GM03348 (cell line): ENCODE results near the gene OR7G2.
A peak's percentile ranks its signal among the peaks of the same experiment; 100 is the strongest.

ENCODE experiments used
- DNase-seq: peaks from one replicate; pipeline ENCODE4 v3.0.0; 2012; ENCODE audit warnings: low spot score

The OR7G2 gene

DNA sequence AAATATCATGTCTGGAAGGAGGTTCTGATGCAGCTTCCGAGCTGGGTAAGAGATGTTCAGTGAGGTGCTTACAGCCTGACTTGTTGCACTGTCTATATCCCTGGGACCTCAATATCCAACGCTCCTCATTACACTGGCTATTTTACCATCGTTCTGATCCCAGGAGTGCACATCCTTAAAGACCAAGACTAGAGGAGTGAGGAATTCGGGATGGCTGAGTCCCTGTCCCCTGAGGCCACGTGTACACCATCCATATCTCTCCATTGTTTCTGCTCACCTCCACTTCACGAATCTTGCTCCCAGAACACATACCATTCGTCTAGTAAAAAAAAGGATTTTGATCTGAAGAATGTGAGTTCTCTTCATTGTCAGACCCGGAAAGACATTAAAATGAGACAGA, at the start of gene OR7G2:
OR7G2 (minus strand) TSS at position 101 of the 400 bp plus-strand sequence. CDS start 4,232 bp downstream, outside the sequence.
- no peak for DNase-seq

DNA sequence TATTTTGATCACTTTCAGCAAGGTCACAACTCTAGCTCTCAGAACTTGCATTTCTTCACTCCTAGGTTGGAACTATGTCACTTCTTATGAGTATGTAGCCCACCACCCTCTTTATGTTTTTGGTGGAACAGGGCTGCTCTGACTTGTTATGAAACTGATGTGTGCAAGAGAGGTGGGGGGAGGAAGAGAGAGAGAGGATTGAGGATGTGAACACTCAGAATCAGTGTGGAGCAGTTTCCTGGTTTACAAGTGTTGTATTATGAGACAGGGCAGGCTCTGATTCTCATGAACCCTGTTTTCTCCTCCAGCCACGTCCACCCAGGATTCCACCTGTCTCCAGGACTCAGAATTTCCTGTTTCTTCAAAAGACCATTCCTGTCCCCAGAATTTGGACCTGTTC, 49.0 kb upstream of the OR7G2 start:
- no peak for DNase-seq

DNA sequence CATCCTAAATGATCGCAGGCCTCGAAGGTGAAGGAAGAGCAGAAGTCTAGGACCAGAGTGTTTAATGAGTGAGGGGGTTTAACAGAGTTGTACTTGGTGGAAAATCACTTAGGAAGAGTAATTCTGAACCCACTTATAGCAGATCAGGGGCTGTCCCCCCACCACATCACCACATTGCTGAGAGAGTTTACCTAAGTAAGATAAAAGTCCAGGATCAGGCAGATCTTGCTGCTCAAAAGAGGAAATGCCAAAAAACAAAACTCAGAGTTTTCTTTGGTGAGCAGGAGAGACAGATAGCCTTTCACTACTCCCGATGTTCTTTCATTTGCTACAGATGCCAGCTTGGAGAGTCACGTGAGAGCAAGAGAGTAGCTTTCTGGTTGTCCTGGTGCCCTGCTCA, 48.3 kb upstream of the OR7G2 start:
- no peak for DNase-seq

GRCh38 chr19:9151367-9151766, 44.1 kb upstream of the OR7G2 start:
- no peak for DNase-seq

GRCh38 chr19:9150650-9151049, 43.4 kb upstream of the OR7G2 start:
- no peak for DNase-seq

- DNase-seq, result no peak
Measured at GRCh38 chr19:9149997-9150396, 42.7 kb upstream of the OR7G2 start.

- no peak for DNase-seq
Measured at GRCh38 chr19:9148697-9149096, 41.4 kb upstream of the OR7G2 start.

GRCh38 chr19:9146882-9147281, 39.6 kb upstream of the OR7G2 start:
- DNase-seq, result no peak

- no peak for DNase-seq
Measured at GRCh38 chr19:9144920-9145319, 37.6 kb upstream of the OR7G2 start.

- peak; percentile 91 for DNase-seq
Measured at GRCh38 chr19:9140159-9140874, 33.0 kb upstream of the OR7G2 start, which contains the start of gene ZNF317. TSS of gene ZNF317 (plus strand) at chr19:9140397. CDS start at chr19:9156017, 15,620 bp downstream.

DNA sequence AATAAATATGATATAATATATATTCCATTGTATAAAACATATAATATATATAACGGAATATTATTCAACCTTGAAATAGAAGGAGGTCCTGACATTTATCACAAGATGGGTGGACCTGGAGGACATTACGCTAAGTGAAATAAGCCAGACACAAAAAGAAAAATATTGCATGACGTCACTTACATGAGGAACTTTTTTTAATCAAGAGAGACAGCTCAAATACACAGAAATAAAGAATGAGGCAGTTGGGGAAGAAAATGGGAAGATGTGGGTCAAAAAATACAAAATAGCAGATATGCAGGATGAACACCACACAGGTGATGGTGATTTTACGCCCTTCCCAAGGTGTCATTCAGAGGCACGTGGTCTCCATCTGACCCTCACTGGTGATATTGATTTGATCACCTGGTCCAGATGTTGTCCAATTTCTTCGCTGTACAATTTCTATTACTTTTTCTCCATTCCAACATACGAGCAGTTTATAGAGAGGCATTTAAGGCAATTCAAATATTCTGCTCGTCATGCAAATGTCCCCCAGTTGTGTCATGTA, 32.4 kb upstream of the OR7G2 start:
- DNase-seq, result no peak

DNA sequence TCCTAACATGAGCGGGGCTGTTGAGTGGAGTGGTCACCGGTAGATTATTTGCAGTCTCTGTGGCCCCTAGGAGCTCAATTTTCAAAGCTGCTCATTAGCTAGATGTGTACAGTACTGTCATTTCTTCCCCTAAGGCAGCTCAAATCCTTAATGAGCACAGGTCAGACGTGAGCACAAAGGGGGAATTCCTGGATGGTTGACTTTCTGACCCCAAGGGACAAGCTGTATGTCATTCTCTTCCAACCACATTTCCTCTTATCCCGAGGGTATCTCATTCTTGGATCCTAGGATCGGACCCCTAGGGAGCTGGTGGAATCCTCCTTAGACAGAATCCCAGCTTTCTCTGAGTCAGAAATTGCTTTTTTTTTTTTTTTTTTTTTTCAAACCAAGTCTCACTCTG, 25.1 kb upstream of the OR7G2 start:
- DNase-seq, result no peak

DNA sequence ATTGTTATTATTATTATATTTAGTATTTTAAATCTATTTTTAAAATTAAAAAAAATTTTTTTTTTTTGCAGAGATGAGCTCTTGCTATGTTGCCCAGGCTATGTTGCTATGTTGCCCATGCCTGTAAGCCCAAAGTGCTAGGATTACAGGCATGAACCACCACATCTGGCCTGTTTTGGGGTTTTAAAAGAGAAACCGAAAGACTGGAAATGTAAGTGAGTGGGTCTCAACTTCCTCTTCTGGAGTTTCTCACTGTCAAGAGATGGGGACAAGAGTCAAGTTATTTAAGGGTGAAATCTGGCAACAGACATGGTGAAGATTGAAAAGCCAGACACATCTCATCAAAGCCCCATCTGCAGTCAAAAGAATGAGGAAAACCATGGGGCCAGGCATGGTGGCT, 23.7 kb upstream of the OR7G2 start:
- no peak for DNase-seq

GRCh38 chr19:9128171-9128570, 20.9 kb upstream of the OR7G2 start:
- no peak for DNase-seq

DNA sequence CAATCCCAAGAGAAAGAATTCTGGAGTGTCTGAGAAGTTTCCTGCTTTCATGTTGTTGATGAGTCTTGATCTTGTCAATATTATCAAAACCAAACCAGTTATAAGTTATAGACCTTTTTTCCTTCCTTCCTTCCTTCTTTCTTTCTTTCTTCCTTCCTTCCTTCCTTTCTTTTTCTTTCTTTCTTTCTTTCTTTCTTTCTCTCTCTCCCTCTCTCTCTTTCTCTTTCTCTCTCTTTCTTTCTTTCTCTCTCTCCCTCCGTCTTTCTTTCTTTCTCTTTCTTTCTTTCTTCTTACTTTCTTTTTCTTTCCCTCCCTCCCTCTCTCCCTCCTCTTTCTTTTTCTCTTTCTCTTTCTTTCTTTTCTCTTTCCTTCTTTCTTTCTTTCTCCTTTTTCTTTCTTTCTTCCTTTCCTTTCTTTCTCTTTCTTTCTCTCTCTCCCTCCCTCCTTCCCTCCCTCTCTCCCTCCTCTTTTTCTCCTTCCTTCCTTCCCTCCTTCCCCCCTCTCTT, 19.7 kb upstream of the OR7G2 start, which contains the start of gene OR7G3:
OR7G3 (minus strand) TSS at position 51 of the 506 bp plus-strand sequence; CDS start at position 51, 0 bp downstream.
- DNase-seq, result no peak

DNA sequence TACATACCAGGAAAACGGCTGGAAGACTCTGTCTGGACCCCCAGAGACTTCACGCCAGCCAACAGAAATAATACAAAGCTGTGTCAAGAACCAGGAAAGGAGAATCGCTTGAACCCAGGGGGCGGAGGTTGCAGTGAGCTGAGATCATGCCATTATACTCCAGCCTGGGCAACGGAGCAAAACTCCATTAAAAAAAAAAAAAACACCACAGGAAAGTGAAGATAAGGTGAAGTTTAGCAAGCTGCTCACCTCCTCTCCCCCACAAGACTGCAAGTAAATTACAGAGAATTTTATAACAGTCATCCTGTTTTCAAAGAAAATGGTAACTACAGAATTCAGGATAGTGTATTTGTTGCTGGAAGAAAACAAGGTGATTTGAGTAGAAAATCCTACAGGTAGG, 9.3 kb upstream of the OR7G2 start:
- DNase-seq, result no peak

DNA sequence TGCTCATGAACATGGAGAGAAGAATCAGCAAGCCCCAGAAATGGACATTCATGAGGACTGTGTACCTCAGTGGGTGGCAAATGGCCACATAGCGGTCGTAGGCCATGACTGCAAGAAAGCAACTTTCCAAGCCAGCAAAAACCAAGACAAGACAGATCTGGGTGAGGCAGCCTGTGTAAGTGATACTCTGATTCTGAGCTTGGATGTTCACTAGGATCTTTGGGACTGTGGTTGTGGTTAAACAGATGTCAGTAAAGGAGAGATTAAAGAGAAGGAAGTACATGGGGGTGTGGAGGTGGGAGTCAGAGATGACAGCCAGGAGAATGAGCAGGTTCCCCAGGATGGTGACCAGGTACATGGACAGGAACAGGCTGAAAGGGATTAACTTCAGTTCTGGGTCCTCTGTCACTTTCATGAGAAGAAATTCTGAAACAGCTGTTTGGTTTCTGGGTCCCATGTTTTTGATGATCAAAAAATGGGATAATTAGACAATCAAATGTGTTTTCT, 8.1 kb upstream of the OR7G2 start, which contains the start of gene OR7G1:
OR7G1 (minus strand) TSS at position 457 of the 507 bp plus-strand sequence; CDS start at position 457, 0 bp downstream.
- no peak for DNase-seq

- DNase-seq, result no peak
Measured at GRCh38 chr19:9109959-9110358, 2.7 kb upstream of the OR7G2 start.

- DNase-seq, result no peak
Measured at GRCh38 chr19:9086761-9087160, 20.5 kb downstream of the OR7G2 start, which contains the start of gene OR1M1. TSS of gene OR1M1 (plus strand) at chr19:9087061. CDS start at chr19:9093245, 6,184 bp downstream.

DNA sequence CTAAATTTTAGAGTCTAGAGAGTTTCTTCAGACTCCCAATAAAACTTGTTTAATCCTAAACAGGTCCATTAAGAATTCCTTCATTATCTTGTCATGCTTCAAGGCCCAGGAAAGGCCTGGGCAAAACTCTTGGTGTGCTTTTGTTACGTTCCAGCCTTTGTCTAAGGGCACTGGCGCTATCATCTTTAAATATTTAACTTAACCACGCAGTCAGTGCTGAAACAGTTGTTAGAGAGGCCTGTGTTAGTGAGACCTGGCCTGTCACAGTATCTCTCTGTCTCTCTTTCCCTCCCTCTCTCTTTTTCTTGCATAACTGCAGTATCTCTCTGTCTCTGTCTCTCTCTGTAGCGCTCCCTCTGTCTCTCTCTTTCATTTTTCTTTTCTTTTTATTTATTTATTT, 28.6 kb downstream of the OR7G2 start:
- no peak for DNase-seq

GRCh38 chr19:9076901-9077300, 30.4 kb downstream of the OR7G2 start:
- no peak for DNase-seq

- peak; percentile 70 for DNase-seq
Measured at GRCh38 chr19:9075064-9075949, 32.0 kb downstream of the OR7G2 start.
